Measurements from ENCODE around the gene PRKCD.

The PRKCD gene

GRCh38 chr3:53157974-53158580 lies 2.9 kb upstream of the PRKCD start:
- no peak for DNase-seq

DNA sequence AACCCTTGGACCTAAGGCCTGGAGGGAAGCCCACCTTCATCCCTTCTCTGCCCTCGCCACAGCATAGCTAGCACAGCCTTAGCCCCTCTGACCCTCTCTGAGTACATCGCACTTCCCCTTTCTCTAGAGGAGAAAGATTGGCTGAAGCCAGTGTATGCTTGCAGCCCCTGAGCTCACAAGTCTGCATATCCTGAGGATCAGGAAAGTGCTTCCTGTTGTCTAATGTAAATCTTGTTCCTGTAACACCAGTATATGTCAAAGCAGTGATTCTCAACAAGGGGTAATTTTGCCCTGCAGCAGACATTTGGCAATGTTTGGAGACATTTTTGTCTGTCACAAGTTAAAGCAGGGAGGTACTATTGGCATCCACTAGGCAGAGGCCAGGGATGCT lies 2.2 kb upstream of the PRKCD start:
- no peak for DNase-seq

DNA sequence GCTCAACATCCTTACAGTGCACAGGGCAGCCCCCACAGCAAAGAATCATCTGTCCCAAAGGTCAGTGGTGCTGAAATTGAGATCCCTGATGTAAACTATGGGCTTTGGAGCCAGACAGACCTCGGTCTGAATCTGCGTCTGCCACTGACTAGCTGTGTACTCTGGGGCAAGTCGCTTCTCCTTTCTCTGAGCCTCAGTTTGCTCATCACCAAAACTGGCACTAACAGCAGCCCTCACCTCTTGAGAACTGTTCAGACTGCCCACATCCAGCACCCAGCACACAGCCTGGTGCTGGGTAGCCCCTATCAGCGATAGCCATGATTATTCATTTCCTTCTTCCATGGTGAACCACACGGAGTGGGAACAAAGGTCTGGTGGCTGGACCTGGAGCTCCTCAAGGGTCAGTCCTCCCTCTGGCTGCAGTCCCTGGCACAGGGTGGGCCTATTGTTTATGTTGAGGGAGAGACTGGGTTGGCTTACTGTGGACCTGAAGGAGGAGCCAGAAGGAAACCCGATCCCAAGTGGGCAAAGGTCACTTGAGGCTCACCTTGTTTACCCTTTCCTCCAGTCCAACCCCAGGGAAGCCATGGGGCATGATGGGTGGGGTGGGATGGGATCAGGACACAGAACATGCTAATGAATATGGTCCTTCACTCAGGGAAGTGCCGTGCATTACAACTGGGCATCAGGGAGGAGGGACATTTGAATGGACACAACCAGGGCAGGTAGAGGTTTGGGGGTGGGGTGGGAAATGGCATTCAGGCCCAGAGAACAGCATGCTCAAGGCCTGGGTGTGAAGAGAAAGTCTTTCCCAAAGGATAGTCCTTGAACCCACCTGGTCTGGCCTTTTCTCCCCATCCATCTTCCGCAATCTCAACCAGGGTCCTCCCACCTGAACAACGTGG lies 1.6 kb upstream of the PRKCD start:
- no peak for DNase-seq

DNA sequence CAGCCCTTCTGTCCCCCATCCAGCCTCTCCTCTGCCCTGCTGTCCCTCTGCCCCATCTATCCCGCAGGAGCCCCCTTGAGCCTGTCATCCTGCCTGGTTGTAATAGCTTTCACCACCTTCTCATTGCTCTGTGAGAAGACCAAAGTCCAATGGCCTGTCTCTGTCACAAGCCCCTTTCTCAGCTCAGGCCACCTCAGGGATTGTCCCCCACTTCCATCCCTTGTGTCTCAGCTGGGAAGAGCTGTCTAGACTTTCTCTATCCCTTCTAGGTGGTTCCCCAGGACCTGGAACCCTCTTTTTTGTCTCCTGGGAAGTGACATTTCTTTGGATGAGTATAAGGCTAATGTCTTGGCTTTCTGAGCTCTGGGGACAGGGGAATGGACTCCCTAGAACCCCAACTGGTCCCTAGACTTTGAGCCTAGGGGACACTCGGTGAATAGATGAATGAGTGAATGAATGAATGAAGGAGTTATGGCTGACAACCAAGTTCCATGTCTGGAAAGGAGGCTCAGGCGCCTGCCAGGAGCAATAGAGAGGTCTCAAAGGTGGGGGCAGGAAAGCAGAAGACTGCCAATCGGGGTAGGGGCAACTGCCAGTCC lies 849 bp upstream of the PRKCD start:
- no peak for DNase-seq

DNA sequence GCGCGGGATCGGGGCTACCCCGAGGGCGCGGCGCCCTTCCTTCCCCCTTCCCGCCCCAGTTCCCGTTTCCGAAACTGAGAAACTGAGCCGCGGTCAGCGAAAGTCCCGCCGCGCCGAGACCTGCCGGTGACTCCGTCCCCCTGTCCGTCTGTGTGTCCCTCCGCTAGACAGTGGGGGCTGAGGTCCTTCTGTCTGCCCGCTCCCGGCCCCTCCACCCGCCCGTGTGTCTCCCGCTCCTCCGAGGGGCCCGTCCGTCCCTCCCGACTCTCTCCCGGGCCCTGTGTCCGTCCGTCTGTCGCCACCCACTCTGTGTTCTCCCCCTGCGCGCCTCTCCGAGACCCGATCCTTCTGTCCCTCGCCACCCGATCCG lies 426 bp downstream of the PRKCD start:
- DNase-seq = no peak

- DNase-seq = no peak
Observed at GRCh38 chr3:53161820-53162671, 1.0 kb downstream of the PRKCD start.

- DNase-seq = no peak
Observed at GRCh38 chr3:53162672-53163443, 1.8 kb downstream of the PRKCD start.

GRCh38 chr3:53163444-53164387 lies 2.7 kb downstream of the PRKCD start:
- no peak for DNase-seq

GRCh38 chr3:53164911-53165310 lies 3.9 kb downstream of the PRKCD start:
- no peak for DNase-seq

DNA sequence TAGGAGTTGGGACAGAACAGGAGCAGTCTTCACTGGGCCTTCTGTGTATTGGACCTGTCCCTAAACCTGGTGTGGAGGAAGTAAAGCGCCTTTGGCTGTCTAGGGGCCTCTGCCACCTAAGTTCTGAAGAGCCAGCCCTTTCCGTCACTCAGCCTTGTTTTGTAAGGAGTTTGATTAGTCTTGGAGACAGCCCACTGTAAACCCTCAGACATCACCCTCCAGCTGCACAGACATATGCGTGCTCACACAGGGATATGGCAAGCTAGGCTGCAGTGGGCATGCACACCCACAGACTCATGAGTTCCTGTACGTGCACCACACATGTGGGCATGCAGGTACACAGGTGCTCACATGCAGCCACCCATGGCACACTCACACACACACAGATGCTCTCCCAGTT lies 5.2 kb downstream of the PRKCD start:
- no peak for DNase-seq

DNA sequence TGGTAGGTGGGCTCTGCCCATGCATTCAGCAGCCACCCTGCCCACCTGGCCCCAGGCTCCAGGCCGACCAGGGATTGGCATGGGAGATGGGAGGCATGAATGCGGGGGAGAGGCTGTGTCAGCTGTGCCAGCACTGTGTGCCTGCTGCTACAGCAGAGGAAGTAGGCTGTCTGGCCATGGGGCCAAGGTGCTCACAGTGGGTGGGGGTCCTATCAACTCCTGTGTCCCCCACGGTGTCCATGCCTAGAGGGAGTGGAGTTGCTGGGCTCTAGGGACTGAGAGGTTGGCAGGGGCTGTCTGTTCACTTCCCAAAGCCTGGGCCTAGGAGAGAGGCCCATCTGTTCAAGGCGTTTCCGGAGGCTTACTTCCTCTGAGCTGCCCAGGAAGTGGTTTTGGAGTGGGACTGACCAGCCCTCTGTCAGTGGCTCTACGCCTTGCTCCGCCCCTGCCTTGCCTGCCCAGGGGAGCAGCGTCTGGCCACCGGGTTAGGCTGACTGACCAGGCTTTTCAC lies 5.8 kb downstream of the PRKCD start:
- no peak for DNase-seq

DNA sequence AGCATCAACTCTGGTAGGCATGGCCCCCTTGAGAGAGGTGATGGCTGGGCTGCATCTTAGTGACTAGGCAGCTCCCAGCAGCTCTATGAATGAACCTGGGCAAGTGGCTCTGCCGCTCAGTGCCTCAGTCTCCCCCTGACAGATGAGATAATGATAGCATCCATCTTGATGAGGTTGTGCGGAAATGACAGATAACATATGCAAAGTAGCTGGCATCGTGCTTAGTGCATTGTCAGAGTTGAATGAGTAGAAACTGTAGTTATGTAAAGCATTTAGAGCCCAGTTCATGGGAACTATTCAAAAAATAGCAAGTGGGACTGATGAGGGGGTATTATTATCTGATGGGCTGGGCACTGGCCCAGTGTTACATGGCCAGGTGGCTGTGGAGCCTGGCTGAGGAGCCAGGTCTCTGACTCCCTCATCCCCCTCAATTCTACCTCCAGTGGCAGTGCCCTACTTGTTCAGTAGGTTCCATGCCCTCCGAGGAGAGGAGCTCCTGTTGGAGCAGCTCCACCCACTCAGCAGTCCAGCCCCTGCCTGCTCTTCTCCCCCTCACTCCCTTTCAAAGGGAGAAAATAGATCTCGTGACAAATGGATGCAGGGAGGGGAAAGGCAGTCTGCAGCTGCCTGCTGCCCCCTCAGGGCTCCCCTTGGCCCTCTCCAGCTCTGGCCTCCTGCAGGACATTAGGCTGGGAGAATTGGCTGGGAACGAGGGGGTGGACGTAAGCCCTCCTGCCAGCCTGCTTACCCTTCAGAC lies 6.6 kb downstream of the PRKCD start:
- no peak for DNase-seq

DNA sequence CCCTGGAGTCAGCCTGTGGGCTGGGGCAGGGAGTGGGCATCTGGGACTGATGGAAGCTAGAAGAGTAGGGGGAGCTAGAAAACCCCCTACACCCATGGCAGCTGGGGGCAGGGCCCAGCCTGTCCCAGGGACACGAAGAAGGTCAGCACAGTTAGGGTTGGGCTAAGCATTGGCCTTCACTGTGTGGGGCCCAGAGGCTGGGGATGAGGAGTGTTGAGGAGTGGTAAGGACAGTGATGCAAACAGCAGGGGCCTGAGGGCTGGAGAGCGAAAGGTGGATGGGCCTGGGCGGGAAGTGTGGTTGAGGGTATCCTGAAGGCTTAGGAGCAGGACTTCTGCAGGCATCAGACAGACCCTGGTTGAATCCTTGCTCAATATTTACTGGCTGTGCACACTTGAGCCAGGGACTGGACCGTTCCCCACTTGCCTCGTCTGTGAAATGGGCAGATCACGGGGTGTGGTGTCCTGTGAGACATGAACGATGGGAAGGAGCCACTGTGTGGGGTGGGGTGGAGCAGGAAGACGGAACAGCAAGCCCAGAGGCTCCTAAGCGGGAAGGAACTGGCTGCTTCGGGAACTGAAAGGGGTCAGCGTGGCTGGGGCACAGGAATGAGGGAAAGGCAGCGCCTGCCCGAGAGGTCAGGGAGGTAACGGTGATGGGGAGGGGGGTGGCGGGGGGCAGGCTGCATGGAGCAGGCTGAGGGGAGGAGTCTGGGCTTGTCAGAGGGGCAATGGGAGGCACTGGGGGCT lies 7.3 kb downstream of the PRKCD start:
- DNase-seq = no peak

DNA sequence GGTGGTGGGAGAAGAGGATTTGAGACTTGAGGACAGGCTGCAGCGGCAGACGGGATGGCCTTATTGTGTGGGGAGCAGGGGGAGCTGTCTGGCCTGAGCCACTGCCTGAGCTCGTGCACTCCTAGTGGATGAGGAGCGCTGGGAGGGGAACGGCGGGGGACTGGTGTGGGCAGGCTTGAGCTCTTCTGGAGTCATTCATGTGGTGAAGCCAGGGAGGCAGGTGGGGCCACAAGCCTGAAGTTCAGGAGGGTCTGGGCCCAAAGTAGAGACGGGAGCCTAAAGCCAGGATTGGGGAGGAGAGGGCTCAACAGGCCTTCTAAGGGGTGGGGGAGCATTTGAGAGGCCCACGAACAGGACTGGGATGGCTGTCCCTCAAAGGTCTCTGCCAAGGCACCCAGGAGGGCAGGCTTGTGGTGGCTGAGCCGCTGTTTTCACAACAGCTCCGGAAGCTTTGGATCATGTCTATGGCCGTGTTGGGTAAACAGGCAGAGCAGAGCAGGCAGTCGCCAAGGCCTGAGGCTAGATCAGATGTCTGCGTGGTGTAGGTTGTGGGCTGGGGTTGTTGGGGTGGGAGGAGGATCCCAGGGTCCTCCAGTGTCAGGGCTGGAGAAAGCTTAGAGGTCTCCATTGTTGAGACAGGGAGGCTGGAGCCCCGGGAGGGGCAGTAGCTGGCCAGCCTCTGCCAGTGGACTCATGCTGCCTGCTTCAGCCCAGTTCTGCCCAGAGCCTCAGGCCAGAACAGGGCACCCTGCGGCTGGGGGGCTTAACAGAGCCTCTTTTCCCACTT lies 8.2 kb downstream of the PRKCD start:
- no peak for DNase-seq

DNA sequence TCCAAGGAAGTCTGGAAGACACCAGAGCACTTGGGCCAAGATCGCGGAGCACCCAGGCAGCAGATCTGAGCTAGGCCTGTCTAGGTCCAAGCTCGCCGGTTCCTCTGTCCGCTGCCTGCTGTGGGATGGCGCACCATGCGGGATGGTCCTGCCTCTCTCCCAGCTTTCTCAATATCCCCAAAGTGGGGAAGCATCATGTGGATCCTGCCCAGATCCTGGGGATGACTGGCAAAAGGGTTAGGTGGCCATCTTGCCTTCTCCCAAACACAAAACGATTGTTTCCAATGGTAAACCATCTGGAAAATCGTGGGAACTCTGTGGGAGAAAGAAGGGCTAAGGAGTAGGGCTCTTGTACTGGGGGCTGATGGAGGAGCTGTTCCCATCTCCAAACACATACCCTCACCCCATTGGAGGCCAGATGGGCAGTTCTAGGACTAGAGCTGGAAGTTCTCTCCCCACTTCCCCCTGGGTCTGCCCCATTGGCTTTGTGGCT lies 8.9 kb downstream of the PRKCD start:
- no peak for DNase-seq

- no peak for DNase-seq
Observed at GRCh38 chr3:53170325-53171063, 9.5 kb downstream of the PRKCD start.

DNA sequence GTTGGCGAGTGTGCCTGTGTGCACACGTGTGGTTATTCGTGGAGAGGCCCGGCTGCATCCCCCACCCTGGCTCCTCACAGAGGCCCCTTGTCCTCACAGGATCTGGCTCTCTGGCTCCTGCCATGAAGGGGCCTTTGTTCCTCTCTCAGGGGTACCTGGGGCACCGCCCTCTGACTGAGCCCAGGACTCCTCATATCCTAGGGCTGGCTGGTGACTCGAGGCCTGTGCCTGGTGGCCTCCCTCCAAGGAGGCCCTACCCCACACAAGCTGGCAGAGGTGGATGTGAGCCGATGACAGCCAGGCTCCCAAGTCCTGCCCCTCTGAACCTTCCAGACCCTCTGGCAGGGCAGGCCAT lies 10.0 kb downstream of the PRKCD start:
- DNase-seq = no peak
